ENCODE results near the gene MSL3B.
"Not testable (repeated sequence)": the region's sequence is repeated elsewhere in the genome, so short reads cannot be mapped to it uniquely, and the experiment has no call there.

Gene MSL3B

GRCh38 chr2:233892793-233893192, 24.6 kb upstream of the MSL3B start:
- intact Hi-C loops (cut with DNase I) = no loop called here
- no peak for ATAC-seq
- no peak overlapping the region for H3K4me3 ChIP-seq
- H3K9me3 ChIP-seq = no peaks in the 10 kb centered on the region
- H3K27ac ChIP-seq = no peak overlapping the region
- H3K27me3 ChIP-seq = no peaks in the 10 kb centered on the region
- no peak for DNase-seq
- 55% methylated on average over 2 of the region's 2 CpGs for WGBS (ENCODE audit: insufficient coverage, low coverage, low lambda C conversion rate, missing lambda C conversion rate)
- H3K36me3 ChIP-seq = no peaks in the 10 kb centered on the region
- H3K4me1 ChIP-seq = no peaks in the 10 kb centered on the region
- TF ChIP-seq POLR2A (IDR thresholded peaks at IDR 0.05) = no peak
- TF ChIP-seq CTCF (IDR thresholded peaks at IDR 0.05) = no peak

- H3K9me3 ChIP-seq = peaks cover 0 to 5% (median 0%) of the 10 kb centered on the region in 4 donors
- no peak overlapping the region for H3K4me3 ChIP-seq
- TF ChIP-seq POLR2A (IDR thresholded peaks at IDR 0.05) (no peak), CTCF (IDR thresholded peaks at IDR 0.05) (no peak)
- DNase-seq (no peak), ATAC-seq (no peak)
- no peaks in the 10 kb centered on the region for H3K36me3 ChIP-seq
- H3K27me3 ChIP-seq = no peaks in the 10 kb centered on the region
- no peak overlapping the region for H3K27ac ChIP-seq
- no peaks in the 10 kb centered on the region for H3K4me1 ChIP-seq
- intact Hi-C loops (cut with DNase I) = no loop called here
Observed at GRCh38 chr2:233882353-233882752, 14.2 kb upstream of the MSL3B start.

- H3K27ac ChIP-seq; H3K9me3 ChIP-seq; ATAC-seq; H3K27me3 ChIP-seq; intact Hi-C loops (cut with DNase I); DNase-seq; H3K36me3 ChIP-seq; H3K4me1 ChIP-seq; H3K4me3 ChIP-seq: not testable (repeated sequence)
- 31% methylated on average over 2 of the region's 2 CpGs for WGBS (ENCODE audit: insufficient coverage, low coverage, low lambda C conversion rate, missing lambda C conversion rate)
Observed at GRCh38 chr2:233872125-233872524, 3.9 kb upstream of the MSL3B start.

- Histone ChIP-seq H3K9me3 (no peaks in the 10 kb centered on the region), H3K27ac (no peak overlapping the region), H3K4me3 (no peak overlapping the region), H3K4me1 (no peaks in the 10 kb centered on the region), H3K27me3 (no peaks in the 10 kb centered on the region), H3K36me3 (no peaks in the 10 kb centered on the region)
- no peak for ATAC-seq
- intact Hi-C loops (cut with DNase I) = no loop called here
- no peak for DNase-seq
- TF ChIP-seq POLR2A (IDR thresholded peaks at IDR 0.05) (no peak), CTCF (IDR thresholded peaks at IDR 0.05) (no peak)
- 43% methylated on average over 4 of the region's 4 CpGs for WGBS (ENCODE audit: insufficient coverage, low coverage, low lambda C conversion rate, missing lambda C conversion rate)
Observed at GRCh38 chr2:233871432-233871831, 3.2 kb upstream of the MSL3B start.

GRCh38 chr2:233866479-233866878, 1.7 kb downstream of the MSL3B start:
- Histone ChIP-seq H3K36me3 (no peaks in the 10 kb centered on the region), H3K4me3 (no peak overlapping the region), H3K9me3 (no peaks in the 10 kb centered on the region), H3K27me3 (no peaks in the 10 kb centered on the region), H3K4me1 (no peaks in the 10 kb centered on the region), H3K27ac (no peak overlapping the region)
- intact Hi-C loops (cut with DNase I) = no loop called here
- DNase-seq (no peak), ATAC-seq (no peak)
- 94% methylated on average over 7 of the region's 11 CpGs for WGBS (ENCODE audit: insufficient coverage, low coverage, low lambda C conversion rate, missing lambda C conversion rate)
- TF ChIP-seq POLR2A (IDR thresholded peaks at IDR 0.05) (no peak), CTCF (IDR thresholded peaks at IDR 0.05) (no peak)

Measured in right lobe of liver (tissue), 6 donors.